D341Med (cell line): ENCODE data around the gene SPRED2.

Source experiments
- DNase-seq: peaks from one replicate; pipeline ENCODE4 v3.0.0; 2012; ENCODE audit warnings: low spot score

The SPRED2 gene

DNA sequence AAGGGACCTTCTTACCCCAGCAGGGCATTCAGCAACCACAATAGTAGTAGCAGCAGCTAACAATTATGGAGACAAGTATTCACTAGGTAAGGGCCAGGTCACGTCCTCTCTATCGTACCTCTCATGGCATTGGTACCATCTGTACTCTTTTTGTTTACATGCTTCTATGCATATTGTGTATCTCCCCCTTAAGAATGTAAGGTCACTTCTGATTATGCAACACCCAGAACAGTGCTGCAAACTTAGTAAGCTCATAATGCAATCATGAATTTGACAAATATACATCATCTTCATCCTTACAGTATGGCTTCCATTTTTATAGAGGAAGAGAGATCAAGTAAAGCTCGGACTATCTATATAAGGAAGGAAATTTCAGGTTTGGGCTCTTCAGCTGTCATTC, 46.1 kb downstream of the SPRED2 start:
- DNase-seq: no peak

DNA sequence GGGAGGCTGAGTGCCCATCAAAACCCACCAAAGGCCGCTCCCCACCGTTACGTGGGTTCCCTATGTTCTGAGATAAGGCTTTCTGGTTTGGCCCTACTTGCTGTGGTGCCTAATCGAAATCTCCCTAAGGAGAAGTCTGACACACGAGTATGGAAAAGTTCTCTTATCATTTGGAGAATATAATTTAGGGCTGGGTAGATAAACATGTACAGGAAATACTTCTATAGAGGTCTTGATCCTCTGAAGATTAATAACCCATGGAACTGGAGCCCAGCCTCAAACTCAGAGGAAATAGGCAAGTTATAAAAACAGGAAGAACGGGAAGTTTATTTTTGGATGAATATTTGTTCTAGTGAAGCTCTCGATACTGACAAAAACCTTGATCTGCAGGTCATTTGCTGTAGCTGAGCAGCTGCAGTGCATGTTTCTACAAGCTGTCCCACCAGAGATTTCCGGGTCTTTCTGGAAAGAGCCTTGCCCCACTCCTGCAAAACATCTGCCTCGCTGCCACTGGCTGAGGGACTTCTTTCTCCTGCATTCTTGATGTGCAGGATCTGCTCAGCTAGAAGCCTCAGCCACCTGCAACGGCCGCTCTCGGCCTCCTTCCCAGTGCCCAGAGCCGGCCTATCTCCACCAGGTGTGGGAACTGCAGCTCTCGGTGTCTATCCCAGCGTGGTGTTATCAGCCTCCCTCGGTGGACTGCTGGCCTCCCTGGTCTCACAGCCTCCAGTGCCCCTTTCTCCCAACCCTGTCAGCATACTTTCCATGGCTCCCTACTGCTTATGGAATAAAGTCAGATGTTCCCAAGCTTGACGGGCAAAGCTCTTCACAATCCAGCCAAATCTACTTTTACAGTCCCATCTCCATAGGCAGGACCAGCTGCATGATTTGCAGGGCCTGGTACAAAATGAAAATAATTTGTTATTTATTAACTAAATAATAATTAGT, 48.6 kb downstream of the SPRED2 start:
- no peak for DNase-seq

DNA sequence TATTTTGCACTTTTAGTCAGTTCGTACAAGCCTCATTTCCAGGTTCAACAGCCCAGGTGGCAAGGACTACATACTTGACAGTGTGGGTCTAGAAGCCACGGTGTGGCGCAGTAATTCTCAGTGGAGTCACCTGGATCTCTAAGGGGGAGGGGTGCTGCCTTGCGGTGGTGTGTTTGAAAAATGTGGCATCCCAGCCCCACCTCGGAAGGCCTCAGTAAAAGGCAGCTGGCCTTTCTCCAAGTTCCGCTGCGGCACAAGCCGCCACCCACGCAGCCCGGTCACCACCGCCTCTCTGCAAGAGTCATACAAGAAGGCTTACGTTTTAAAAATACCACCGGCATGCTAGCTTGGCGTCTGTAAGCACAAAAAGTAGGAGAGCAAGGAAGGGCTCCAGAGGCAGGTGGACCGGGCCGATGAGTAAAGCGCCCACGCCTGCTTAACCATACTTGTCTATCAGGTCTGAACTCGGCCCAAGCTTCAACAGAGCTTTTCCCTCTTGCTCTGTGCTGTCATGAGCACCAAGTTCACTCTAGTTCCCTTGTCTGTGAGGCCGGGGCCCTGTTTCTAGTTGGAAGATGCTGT, 49.5 kb downstream of the SPRED2 start:
- no peak for DNase-seq

DNA sequence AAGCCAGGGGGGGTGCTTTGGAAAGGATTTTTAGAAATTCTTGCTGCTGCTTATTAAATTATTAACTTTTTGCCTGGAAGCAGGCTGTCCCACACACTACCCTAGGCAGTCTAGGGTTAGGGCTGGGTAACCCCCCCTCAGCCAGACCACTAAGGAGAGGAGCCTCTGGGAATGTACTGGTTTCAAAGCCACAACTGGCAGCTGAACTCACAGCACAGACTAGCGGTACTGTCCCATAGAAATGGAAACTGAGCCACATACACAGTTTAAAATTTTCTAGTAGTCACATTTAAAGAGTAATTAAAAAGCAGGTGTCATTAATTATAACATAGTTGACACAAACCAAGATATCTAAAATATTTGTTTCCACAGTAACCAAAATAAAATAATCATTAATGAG, 50.1 kb downstream of the SPRED2 start:
- no peak for DNase-seq

DNA sequence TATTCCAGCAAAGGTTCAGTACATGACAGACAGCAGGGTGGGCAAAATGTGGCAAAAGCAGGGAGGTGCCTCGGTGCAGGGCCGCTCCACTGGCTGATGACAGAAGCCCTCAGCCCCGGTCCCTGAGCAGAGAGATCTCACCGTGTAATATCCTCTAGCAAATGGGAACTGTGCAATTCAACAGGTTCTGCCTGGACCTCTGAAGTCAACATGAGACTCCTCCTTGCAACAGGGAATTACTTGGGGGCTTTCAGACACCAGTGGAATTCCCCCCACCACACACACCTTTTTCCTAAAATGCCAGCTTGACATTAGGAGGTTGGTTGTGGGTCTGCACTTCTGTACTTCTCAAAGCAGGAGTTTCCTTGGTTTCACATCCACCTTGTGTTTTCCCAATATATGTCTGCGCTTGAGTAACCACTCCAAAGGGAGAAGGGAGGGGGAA, 50.8 kb downstream of the SPRED2 start:
- no peak for DNase-seq

DNA sequence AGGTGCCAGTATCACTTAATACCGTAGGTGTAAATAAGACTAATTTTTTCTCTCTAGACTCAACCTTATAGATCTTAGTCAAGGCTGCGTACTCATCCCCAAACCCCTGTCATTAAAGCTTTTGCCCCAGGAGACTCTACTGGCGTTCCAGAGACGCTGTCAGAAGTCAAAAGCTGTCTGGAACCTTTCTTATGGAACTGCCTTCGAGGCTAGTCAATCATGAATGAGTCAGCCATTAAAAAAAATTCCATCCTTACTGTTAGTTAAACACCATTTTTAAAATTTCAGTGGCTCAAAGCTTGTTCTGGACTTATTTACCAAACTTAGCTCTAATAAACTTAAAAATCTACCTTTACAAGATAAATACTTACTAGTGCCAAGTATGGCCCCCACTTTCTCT, 52.1 kb downstream of the SPRED2 start:
- no peak for DNase-seq

DNA sequence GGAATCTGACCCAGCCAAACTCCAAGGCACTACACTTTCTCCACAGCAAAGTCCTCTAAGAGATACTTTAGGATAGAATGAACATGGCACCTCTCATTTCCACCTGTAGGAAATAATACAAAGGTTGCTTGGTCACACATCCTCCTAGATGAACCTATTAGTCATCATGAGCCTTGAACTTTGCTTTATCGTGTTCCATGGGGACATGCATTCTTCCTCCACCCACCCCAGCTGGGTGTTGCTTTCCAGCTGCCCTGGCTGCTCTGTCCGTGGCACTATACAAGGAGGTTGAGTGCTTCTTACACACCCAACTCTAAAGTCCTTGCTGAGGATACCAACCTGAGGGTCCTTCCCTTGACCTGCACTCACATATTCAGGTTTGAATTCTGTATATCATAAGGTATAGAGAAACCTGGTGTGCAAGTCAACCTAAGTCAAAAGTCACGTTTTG, 52.7 kb downstream of the SPRED2 start:
- no peak for DNase-seq

DNA sequence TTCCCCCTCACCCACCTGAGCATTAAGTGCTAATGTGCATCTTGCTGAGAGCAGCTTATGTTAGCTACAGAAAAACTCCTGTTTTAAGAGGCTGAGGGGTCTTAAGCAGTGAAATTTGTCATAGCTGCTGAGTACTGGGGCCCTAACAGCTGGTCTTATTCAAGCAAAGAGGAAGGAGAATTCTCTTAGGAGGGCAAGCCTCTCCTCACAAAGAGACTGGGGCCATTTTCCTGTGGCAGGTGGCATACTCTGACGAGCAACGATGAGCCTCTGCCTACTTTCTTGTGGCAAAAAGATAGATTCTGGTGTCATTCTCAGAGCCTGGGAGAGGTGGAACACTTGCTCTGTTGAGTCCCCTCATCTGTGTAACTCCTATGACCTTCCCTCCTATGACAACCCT, 53.2 kb downstream of the SPRED2 start:
- DNase-seq: no peak

DNA sequence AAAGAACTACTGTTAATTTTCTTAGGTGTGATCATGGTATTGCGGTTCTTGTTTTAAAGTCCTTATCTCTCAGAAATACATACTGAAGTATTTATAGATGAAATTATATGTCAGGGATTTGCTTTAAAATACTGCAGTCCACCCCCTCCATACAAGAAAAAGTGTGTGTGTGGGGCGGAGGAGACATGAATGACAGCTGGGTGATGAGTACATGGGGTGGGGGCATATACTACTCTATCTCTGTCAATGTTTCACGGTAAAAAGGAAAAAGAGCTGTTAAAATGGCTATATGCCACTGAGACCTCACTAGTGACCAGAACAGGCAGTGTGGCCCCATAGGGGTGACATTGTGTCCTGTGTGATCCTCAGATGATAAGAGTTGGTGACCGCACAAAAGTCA, 54.1 kb downstream of the SPRED2 start:
- no peak for DNase-seq

DNA sequence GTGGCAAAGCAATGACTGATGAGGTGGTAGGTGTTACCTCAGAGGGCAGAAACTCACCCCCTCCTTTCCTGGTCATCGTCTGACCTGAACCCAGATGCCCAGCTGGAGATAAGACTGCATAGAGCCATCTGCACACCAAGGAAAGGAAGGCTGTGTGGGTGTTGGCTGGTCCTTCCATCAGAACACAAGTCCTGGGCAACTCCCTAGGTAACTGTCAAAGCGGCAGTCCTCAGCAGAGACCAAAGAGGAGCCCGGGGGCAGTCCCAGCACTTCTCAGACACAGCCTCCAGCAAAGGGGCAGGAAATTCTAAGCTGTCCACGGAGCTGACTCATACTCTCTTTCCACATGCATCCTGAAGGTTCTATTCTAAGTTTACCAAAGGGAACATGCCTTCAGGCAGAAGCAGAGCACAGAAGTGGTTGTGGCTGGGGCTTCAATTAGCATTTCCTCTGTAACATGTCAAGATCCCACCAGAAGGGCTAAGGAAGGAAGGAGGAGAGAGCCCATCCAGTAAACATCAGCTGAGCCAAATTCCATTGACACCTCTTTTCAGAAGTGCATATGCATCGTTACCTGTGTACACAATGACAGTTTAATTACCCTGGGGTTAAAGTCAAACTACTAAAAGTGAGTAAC, 54.7 kb downstream of the SPRED2 start:
- no peak for DNase-seq

DNA sequence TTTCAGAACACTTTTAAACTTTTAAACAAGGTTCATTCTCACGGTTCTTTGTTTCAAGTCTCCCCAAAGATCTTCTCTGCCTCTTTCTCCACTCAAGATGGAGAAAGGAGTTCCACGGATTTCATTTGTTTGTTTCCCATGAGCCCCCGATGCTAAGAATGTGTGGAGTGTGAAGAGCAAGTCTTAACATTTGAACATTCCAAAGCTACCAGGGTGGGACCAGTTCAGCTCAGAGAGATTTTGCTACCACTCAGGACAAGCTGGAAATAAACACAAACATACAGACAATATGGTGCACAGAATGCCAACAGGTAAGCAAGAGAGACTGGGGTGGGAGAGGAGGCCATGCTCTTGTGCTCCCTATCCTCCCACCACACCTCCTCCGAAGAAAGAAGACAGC, 56.7 kb downstream of the SPRED2 start:
- no peak for DNase-seq

DNA sequence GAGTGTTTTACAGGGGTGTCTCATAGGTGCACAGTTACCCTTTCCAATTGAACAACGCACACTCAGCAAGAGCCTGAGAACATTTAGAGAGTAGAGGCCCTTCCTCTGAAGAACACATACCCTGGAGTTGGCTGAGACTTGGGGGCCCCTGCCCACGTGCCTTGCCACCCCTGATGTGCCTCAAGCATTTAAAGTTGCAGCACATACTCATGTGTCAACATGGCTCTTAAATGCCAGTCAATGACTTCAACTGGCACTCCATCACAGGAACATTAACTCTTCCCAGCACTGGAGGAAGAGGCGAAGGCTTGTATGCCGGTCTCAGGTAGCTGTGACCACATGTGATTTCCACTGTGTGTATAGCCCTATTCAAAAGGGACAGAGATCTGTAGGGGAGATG, 57.4 kb downstream of the SPRED2 start:
- no peak for DNase-seq

DNA sequence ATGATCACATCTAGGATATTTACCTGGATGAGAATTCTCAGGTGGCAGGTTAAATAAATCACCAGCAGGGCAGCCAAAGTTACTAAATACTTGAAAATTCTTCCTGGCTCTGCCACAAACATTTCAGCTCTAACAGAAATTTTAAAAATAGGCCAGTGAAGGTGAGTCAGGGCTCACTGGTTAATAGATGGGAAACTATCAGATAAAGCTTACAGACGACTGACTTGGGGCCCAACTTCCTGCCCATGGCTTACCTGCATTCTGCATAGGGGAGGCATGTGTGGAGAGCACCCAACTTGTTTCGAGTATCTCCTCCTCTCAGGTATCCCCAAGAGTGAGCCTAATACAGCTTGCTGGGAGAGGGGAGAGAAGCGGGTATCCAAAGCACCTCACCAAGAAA, 57.8 kb downstream of the SPRED2 start:
- DNase-seq: no peak

DNA sequence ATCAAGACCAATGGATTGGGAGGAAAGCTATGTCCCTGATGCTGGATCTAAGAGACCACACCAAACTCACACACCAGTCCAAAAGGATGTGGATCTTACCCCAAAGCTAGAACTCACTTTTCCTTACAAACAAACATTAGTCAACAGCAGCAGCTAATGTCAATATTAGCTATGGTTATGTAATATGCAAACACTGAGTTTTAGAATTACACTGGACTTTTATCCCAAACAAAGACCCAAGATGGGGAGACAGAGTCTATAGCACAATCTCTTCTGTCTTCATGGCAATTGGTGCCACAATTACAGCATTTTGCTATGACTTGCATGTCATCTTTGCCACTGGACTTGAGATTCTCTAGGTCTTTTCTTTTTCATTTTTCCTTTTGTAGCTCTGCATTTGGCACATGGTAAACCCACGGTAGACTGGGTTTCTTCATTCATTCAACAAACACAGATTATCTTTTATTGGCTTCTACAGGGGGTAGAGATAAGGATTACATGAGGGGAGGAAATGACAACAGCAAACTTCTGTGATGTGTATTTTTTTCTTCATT, 59.0 kb downstream of the SPRED2 start:
- DNase-seq: no peak

DNA sequence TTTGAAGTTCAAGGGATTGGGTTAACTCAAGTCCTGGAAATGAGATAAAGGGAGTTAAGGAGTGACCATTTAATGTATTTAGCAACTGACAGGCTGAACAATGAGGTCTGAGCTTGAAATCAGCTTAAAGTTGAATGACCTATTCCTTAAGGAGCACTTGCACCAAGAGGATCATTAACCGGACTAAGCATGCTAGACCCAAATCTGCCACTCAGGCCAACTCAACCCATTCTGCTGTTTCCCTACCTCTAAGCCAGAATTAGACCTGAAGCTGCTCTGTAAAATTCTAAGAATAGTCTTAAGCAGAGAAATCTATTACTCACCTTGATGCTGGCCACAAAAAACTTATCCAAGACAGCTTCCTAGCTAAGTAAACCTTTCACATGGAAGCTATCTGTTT, 59.8 kb downstream of the SPRED2 start:
- no peak for DNase-seq

DNA sequence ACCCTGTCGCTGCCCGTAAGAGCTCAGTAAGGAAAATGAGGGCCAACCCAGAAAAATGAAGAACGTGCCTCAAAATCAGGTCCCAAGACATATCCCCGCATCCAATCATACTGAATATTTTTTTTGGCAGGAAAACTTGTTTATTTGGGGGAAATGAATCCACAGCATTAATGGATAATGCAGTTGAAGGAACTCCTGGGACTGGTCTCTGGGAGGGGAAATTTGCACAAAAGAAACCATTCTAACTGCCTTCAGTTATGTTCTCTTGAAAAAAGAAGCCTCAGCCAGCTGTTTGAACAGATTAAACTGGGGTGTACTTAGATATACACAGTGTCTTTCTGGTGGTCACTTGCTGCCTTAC, 61.3 kb downstream of the SPRED2 start:
- DNase-seq: no peak

DNA sequence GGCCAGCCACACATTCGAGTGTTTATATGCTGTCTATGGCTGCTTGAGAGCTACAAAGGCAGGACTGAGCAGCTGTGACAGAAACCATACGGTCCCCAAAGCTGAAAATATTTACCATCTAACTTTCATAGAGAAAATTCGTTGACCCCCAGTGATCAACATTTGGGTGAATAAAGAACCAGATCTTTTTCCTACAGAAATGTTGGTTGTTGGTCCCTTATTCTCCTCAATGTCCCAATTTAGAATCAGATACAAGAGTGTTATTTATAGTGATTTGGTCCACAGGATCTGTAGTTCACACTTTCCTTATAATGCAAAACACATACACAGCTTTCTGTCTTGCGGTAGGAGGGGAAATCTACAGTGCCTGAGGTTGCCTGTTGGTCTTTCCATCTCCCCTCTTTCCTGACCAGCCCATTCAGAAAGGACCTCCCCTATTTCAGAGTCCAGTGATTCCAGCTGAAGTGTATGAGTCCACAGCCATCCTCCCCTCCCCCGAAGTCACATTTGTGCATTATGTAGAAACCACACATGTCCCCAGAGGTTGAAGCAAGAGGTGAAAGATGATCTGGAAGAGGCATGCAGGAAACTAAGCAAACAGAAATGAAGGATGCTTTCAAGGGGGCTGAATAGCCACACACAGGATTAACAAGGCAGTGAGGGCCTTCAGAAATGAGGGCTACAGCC, 61.9 kb downstream of the SPRED2 start:
- DNase-seq: no peak

DNA sequence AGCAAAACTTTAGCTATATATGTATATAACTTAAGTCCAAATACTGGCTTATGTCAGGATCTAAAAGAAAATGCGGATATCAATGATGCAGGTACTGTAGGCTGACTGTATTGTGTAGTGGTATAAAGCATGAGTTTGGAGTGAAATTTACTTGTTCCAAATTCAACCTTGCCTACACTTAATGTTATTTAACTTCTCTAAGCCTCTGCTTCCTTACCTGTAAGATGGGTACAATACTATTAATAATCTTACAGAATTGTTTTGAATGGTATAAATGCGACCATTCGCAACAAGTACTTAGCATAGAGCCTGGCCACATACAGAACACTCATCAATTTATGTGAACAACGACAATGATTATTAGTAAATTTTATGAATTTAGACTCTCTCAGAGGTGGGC, 62.4 kb downstream of the SPRED2 start:
- no peak for DNase-seq

DNA sequence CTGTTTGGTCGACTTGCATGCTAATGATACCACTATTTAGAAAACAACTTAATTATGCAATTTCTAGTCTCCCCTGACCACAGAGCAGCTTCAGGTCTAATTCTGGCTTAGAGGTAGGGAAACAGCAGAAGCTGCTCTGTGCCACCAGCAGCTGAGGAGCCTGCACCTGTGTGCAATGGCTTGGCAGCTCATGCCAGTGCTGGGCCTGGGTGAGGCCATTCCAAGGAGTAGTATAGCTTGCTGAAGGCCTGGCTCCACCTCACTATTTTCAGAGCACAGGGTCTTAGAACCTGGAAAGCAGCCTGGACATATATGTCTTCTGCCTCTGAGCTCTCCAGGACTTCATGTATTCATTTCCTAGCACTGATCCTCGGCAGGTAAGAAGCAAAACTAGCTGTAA, 62.8 kb downstream of the SPRED2 start:
- DNase-seq: no peak

DNA sequence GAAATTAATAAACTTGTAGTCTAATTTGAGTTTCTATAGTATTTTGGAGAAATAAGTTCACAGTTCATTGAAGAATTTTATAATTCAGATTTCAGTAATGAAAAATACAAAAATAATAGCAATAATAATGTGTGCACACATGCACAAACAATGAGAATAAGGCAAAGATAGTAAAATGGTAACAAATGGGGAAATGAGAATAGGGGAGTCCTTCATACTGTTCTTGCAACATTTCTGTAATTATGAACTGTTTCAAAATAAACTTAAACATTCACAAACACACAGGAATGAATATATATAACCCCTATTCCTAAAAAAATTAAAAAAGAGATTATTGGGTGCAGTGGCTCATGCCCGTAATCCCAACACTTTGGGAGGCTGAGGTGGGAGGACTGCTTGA, 63.9 kb downstream of the SPRED2 start:
- DNase-seq: no peak

DNA sequence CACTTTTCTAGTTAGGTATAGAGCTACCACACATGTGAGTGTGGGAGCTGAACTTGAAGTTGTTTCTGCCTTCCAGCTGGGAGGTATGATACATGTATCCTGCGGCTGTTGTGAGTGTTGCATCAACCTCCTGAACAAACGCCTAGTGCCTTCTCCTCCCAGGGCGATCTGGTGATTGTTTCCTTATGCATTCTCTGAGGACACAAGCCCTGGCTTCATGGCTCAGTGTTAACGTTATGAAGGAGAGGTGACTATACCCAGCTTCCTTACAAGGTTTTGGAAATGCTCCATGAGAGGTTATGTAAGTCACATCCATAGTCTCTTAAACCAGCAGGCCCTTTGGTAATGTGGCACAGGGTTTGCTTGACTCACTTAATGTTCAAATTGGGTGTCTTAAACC, 64.9 kb downstream of the SPRED2 start:
- no peak for DNase-seq

DNA sequence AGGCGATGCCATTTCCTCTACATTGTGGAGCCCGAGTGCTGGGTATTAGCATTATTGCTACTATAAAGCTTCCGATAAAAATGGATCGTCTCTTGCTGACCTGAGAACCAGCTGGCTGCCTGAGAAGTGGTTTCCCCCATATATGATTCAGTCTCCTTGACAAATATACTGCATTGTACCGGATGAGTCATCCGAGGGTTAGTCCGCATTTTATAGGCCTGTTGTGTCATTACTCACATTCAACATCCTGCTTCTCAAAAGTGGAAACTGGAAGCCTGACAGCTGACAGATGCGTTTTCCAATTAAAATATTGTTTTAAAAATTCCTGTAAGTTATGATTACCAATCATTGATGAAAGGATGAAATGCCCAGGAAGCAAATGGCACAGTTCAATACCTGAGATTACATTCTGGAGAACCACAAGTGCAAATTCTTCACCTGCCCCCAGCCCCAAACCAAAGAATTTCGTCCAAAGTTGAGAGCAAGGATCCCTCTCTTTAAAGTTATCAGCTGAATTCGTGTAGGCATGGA, 65.7 kb downstream of the SPRED2 start:
- DNase-seq: no peak
